Neural cell (in vitro differentiated cells): ENCODE data around the gene ZNF554. TPM values are rescaled to one million over a fixed set of nuclear protein-coding genes. Genes with fewer than 3 reads are reported as not detected.

Experiments used
- H2AFZ ChIP-seq: fragments of 200-600, 300-800 bp; sonication (generic), shearing (Covaris generic); 2 replicates; pipeline ENCODE4 v1.6.0; 2014; ENCODE audit warnings: low read depth, mild to moderate bottlenecking, antibody characterized with exemption, low read length, moderate library complexity
- H3F3A ChIP-seq: fragments of 200-600 bp; shearing (Covaris generic); 2 replicates; pipeline ENCODE4 v1.6.1; 2016; ENCODE audit warnings: mild to moderate bottlenecking, moderate library complexity, mixed read lengths, antibody characterized with exemption, low read length; ENCODE audit not compliant: insufficient read depth, poor library complexity, severe bottlenecking
- H3K27ac ChIP-seq: fragments of 200-600, 300-800 bp; sonication (generic), shearing (Covaris generic); 2 replicates; pipeline ENCODE4 v1.5.1; 2014; ENCODE audit warnings: mild to moderate bottlenecking, low read length, moderate library complexity
- H3K27me3 ChIP-seq: fragments of 300-800, 200-600 bp; sonication (generic), shearing (Covaris generic); 2 replicates; pipeline ENCODE4 v1.6.0; 2014; ENCODE audit warnings: mild to moderate bottlenecking, low read depth, low read length, moderate library complexity; ENCODE audit not compliant: insufficient read depth
- H3K36me3 ChIP-seq: fragments of 300-800, 200-600 bp; sonication (generic), shearing (Covaris generic); 2 replicates; pipeline ENCODE4 v1.5.1; 2014; ENCODE audit warnings: mild to moderate bottlenecking, antibody characterized with exemption, low read length, moderate library complexity; ENCODE audit not compliant: insufficient read depth
- H3K4me2 ChIP-seq: fragments of 300-800, 200-600 bp; sonication (generic), shearing (Covaris generic); 2 replicates; pipeline ENCODE4 v1.6.0; 2014; ENCODE audit warnings: mild to moderate bottlenecking, low read length
- H3K4me3 ChIP-seq: fragments of 300-800, 200-600 bp; sonication (generic), shearing (Covaris generic); 2 replicates; pipeline ENCODE4 v1.5.1; 2014; ENCODE audit warnings: mild to moderate bottlenecking, low read length, moderate library complexity
- H3K79me2 ChIP-seq: fragments of 200-600 bp; shearing (Covaris generic); replicated peaks from 2 replicates; pipeline ENCODE4 v1.6.0; 2014; ENCODE audit warnings: mild to moderate bottlenecking, low read length, moderate library complexity; ENCODE audit not compliant: insufficient read depth
- H3K9ac ChIP-seq: fragments of 300-800, 200-600 bp; sonication (generic), shearing (Covaris generic); 2 replicates; pipeline ENCODE4 v1.6.1; 2016; ENCODE audit warnings: mild to moderate bottlenecking, low read length, mixed read lengths
- H3K9me2 ChIP-seq: fragments of 200-600 bp; shearing (Covaris generic); 2 replicates; pipeline ENCODE4 v1.6.1; 2016; ENCODE audit warnings: mild to moderate bottlenecking, low read length, mixed read lengths; ENCODE audit not compliant: insufficient read depth
- H3K9me3 ChIP-seq: fragments of 200-600, 300-800 bp; sonication (generic), shearing (Covaris generic); 2 replicates; pipeline ENCODE4 v1.6.1; 2016; ENCODE audit warnings: mild to moderate bottlenecking, mixed run types, low read length, moderate library complexity, mixed read lengths
- H4K20me1 ChIP-seq: fragments of 200-600 bp; shearing (Covaris generic); 2 replicates; pipeline ENCODE4 v1.6.1; 2016; ENCODE audit warnings: mild to moderate bottlenecking, mixed run types; ENCODE audit not compliant: insufficient read depth
- CTCF ChIP-seq: fragments of 450-650 bp; IDR thresholded peaks from 2 replicates; pipeline ENCODE4 v1.5.1; 2014; ENCODE audit warnings: antibody characterized with exemption, mild to moderate bottlenecking, moderate library complexity; ENCODE audit not compliant: poor library complexity, severe bottlenecking
- EP300 ChIP-seq: fragments of 450-650 bp; conservative IDR thresholded peaks from 2 replicates; pipeline ENCODE4 v1.6.1; 2014; ENCODE audit warnings: antibody characterized with exemption, mild to moderate bottlenecking, moderate library complexity; ENCODE audit not compliant: poor library complexity, severe bottlenecking
- EZH2 ChIP-seq: fragments of 200-600, 300-800 bp; shearing (Covaris generic), sonication (generic); IDR thresholded peaks from 2 replicates; pipeline ENCODE4 v1.6.1; 2014; ENCODE audit warnings: antibody characterized with exemption, low read length, borderline replicate concordance, mild to moderate bottlenecking; ENCODE audit not compliant: insufficient read depth, poor library complexity, severe bottlenecking
- MXI1 ChIP-seq: fragments of 450-650 bp; conservative IDR thresholded peaks from 2 replicates; pipeline ENCODE4 v1.6.1; 2014; ENCODE audit warnings: antibody characterized with exemption, mild to moderate bottlenecking; ENCODE audit not compliant: poor library complexity, severe bottlenecking
- POLR2AphosphoS5 ChIP-seq: IDR thresholded peaks from 2 replicates; pipeline ENCODE4 v1.6.1; 2012
- RAD21 ChIP-seq: fragments of 450-650 bp; conservative IDR thresholded peaks from 2 replicates; pipeline ENCODE4 v1.6.1; 2014; ENCODE audit warnings: antibody characterized with exemption, mild to moderate bottlenecking, moderate library complexity
- REST ChIP-seq: IDR thresholded peaks from 2 replicates; pipeline ENCODE4 v1.6.1; 2012; ENCODE audit warnings: borderline replicate concordance
- SMC3 ChIP-seq: fragments of 450-650 bp; conservative IDR thresholded peaks from 2 replicates; pipeline ENCODE4 v1.6.1; 2014; ENCODE audit warnings: antibody characterized with exemption, mild to moderate bottlenecking, moderate library complexity; ENCODE audit not compliant: poor library complexity
- TAF1 ChIP-seq: IDR thresholded peaks from 2 replicates; pipeline ENCODE4 v1.6.1; 2012; ENCODE audit warnings: low read depth
- polyA plus RNA-seq: library from polyadenylated mRNA; depleted of rRNA; stranded (reverse); fragments of >200 nt; gene quantifications from 2 replicates; pipeline ENCODE4 v1.2.3, GENCODE V29; 2014

The ZNF554 gene
- polyA plus RNA-seq, 1 donor from 2014 or later: 22.5 TPM

- H2AFZ ChIP-seq: no peak overlapping the region
- no peaks in the 10 kb centered on the region for H3K9me2 ChIP-seq
- no peak for TF ChIP-seq RAD21
- TF ChIP-seq EP300: no peak
- no peak for TF ChIP-seq EZH2
- TF ChIP-seq CTCF: no peak
- TF ChIP-seq MXI1: no peak
- no peak for TF ChIP-seq REST
- no peak for TF ChIP-seq SMC3
- no peak for TF ChIP-seq POLR2AphosphoS5
- TF ChIP-seq TAF1: no peak
- peaks cover 15% of the 10 kb centered on the region for H3K36me3 ChIP-seq
- no peaks in the 10 kb centered on the region for H3K27me3 ChIP-seq
- peaks cover 4% of the 10 kb centered on the region for H3K9me3 ChIP-seq
- H4K20me1 ChIP-seq: no peaks in the 10 kb centered on the region
- H3K9ac ChIP-seq: no peak overlapping the region
- no peak overlapping the region for H3K4me2 ChIP-seq
- H3K4me3 ChIP-seq: no peak overlapping the region
- no peak overlapping the region for H3K27ac ChIP-seq
- H3F3A ChIP-seq: no peaks in the 10 kb centered on the region
- no peaks in the 10 kb centered on the region for H3K79me2 ChIP-seq
These were observed 8.3 kb downstream of the ZNF554 start for GRCh38 chr19:2827840-2828489.

- H3K4me3 ChIP-seq: no peak overlapping the region
These were observed 14.7 kb downstream of the ZNF554 start for GRCh38 chr19:2834294-2834871.

More at GRCh38 chr19:2834294-2834871, 14.7 kb downstream of the ZNF554 start:
- Histone ChIP-seq H3K27me3 (no peaks in the 10 kb centered on the region), H3K9me2 (no peaks in the 10 kb centered on the region), H4K20me1 (no peaks in the 10 kb centered on the region), H3K9ac (no peak overlapping the region), H3K4me2 (no peak overlapping the region), H3K9me3 (peaks cover 34% of the 10 kb centered on the region), H2AFZ (no peak overlapping the region), H3F3A (no peaks in the 10 kb centered on the region), H3K79me2 (no peaks in the 10 kb centered on the region), H3K36me3 (peaks cover 39% of the 10 kb centered on the region), H3K27ac (no peak overlapping the region)
- TF ChIP-seq EZH2: no peak
- no peak for TF ChIP-seq TAF1
- TF ChIP-seq EP300: no peak
- TF ChIP-seq RAD21: no peak
